K562 (cell line): ENCODE data around the gene PRCP. TPM values are rescaled to one million over a fixed set of nuclear protein-coding genes. Genes with fewer than 3 reads are reported as not detected.

Source experiments
- ATAC-seq: fragments of 200-7000 bp; cut with Tn5 transposase; 3 replicates; pipeline ENCODE4 v1.9.1; 2020; ENCODE audit warnings: moderate library complexity
- BruUV-seq: library from RNA; stranded (reverse); fragments of 400-500 nt; replicated peaks from 2 replicates; lab custom pipeline; 2021; lab: Mats Ljungman, UMichigan
- CTCF ChIA-PET: fragments of 300-600 bp; formaldehyde crosslinking; extraction: SDS; loops from one replicate; lab custom pipeline; 2021; ENCODE audit warnings: low intra/inter-chr PET ratio; lab: Yijun Ruan, JAX
- POLR2A ChIA-PET: fragments of 300-600, 350-650 bp; sonication (Branson Sonifier 250); formaldehyde crosslinking; extraction: SDS; loops from one replicate; lab custom pipeline; 2021; ENCODE audit warnings: antibody characterized with exemption, inconsistent platforms; lab: Yijun Ruan, JAX
- DNase-seq, 4 experiments: peaks; one replicate each; pipeline versions ENCODE4 v3.0.0 to v3.0.0-alpha.2; 2011 to 2018; ENCODE audit warnings: low spot score in 3 of 4, mixed read lengths in 3 of 4; ENCODE audit errors: extremely low read depth in 1 of 4
- FAIRE-seq: peaks from 2 replicates; lab custom pipeline; 2011; peaks lifted over from hg19 to GRCh38; lab: Jason Lieb, UNC
- H2AFZ ChIP-seq: 2 replicates; pipeline ENCODE4 v1.6.0; 2011; ENCODE audit warnings: low read depth, low read length, control low read depth, inconsistent platforms
- H3K27ac ChIP-seq: fragments of 200-600 bp; 3 replicates; pipeline ENCODE4 v1.8.0; 2011; ENCODE audit warnings: low read depth, mild to moderate bottlenecking, control low read depth, inconsistent platforms, low read length, moderate library complexity, mixed read lengths; ENCODE audit errors: extremely low read depth
- H3K27me3 ChIP-seq, 2 experiments: fragments of 300-600 bp in 1 of 2; 2 replicates in 1 of 2; 3 replicates in 1 of 2; pipeline versions ENCODE4 v1.6.0 to v1.8.0; 2011; ENCODE audit warnings: inconsistent platforms in 2 of 2, low read length in 2 of 2, mild to moderate bottlenecking in 1 of 2, mixed read lengths in 1 of 2, moderate library complexity in 1 of 2; ENCODE audit not compliant: control insufficient read depth in 2 of 2, insufficient read depth in 2 of 2
- H3K36me3 ChIP-seq: fragments of 300-600 bp; 3 replicates; pipeline ENCODE4 v1.8.0; 2011; ENCODE audit warnings: mild to moderate bottlenecking, low read length, inconsistent platforms; ENCODE audit not compliant: control insufficient read depth, insufficient read depth
- H3K4me1 ChIP-seq, 2 experiments: fragments of 200-600 bp in 1 of 2; replicated peaks in 1 of 2; 2 replicates in 1 of 2; 3 replicates in 1 of 2; pipeline versions ENCODE4 v1.5.1 to v1.8.0; 2011; ENCODE audit warnings: inconsistent platforms in 2 of 2, low read length in 2 of 2, mild to moderate bottlenecking in 1 of 2, mixed read lengths in 1 of 2, moderate library complexity in 1 of 2; ENCODE audit not compliant: control insufficient read depth in 2 of 2, insufficient read depth in 2 of 2
- H3K4me2 ChIP-seq: 2 replicates; pipeline ENCODE4 v1.6.1; 2011; ENCODE audit warnings: low read length, control low read depth, inconsistent platforms, mixed read lengths; ENCODE audit not compliant: insufficient read depth
- H3K4me3 ChIP-seq: fragments of 200-600 bp; sonication (generic), shearing (Covaris generic); 2 replicates; pipeline ENCODE4 v1.5.1; 2016; ENCODE audit warnings: control low read depth, inconsistent platforms
- H3K79me2 ChIP-seq: fragments of 200-600 bp; 3 replicates; pipeline ENCODE4 v1.8.0; 2011; ENCODE audit warnings: low read length, inconsistent platforms; ENCODE audit not compliant: control insufficient read depth, insufficient read depth
- H3K9ac ChIP-seq, 2 experiments: 2 replicates each; pipeline versions ENCODE4 v1.6.0 to v1.6.1; 2011; ENCODE audit warnings: low read depth in 2 of 2, low read length in 2 of 2, control low read depth in 1 of 2, inconsistent platforms in 1 of 2, mild to moderate bottlenecking in 1 of 2, mixed read lengths in 1 of 2; ENCODE audit not compliant: insufficient read depth in 1 of 2
- H3K9me1 ChIP-seq: one replicate; pipeline ENCODE4 v1.6.0; 2011; ENCODE audit warnings: inconsistent platforms, mild to moderate bottlenecking, low read length, moderate library complexity; ENCODE audit not compliant: control insufficient read depth, insufficient read depth
- H3K9me3 ChIP-seq: replicated peaks from 2 replicates; pipeline ENCODE4 v1.5.1; 2011; ENCODE audit warnings: low read depth, low read length, inconsistent platforms; ENCODE audit not compliant: control insufficient read depth, insufficient read depth
- H4K20me1 ChIP-seq: replicated peaks from 2 replicates; pipeline ENCODE4 v1.6.1; 2011; ENCODE audit warnings: low read length, inconsistent platforms, mixed read lengths; ENCODE audit not compliant: control insufficient read depth, insufficient read depth
- ARID2 ChIP-seq: fragments of 450-650 bp; IDR thresholded peaks from 2 replicates; pipeline ENCODE4 v1.6.1; 2017; ENCODE audit warnings: antibody characterized with exemption, mild to moderate bottlenecking
- ATF1 ChIP-seq, 2 experiments: fragments of 450-650 bp in 1 of 2; IDR thresholded peaks; 2 replicates each; pipeline ENCODE4 v1.6.1; 2016; ENCODE audit warnings: missing compliant biosample characterization in 1 of 2, missing genetic modification characterization in 1 of 2
- DACH1 ChIP-seq: fragments of 450-650 bp; IDR thresholded peaks from 2 replicates; pipeline ENCODE4 v1.6.1; 2018; ENCODE audit not compliant: partially characterized antibody
- IRF2 ChIP-seq: sonication (generic); formaldehyde crosslinking; IDR thresholded peaks from 2 replicates; pipeline ENCODE4 v1.8.1; 2022; ENCODE audit warnings: mild to moderate bottlenecking, missing genetic modification reagents
- KLF16 ChIP-seq: IDR thresholded peaks from 2 replicates; pipeline ENCODE4 v1.6.1; 2016; ENCODE audit warnings: antibody characterized with exemption
- NR2C1 ChIP-seq, 2 experiments: fragments of 450-650 bp; IDR thresholded peaks; 2 replicates each; pipeline ENCODE4 v1.6.1; 2017; ENCODE audit warnings: mild to moderate bottlenecking in 2 of 2, antibody characterized with exemption in 1 of 2, inconsistent platforms in 1 of 2, missing compliant biosample characterization in 1 of 2, missing genetic modification characterization in 1 of 2
- PTRF ChIP-seq: fragments of 450-650 bp; IDR thresholded peaks from 2 replicates; pipeline ENCODE4 v1.6.1; 2016; ENCODE audit warnings: mild to moderate bottlenecking, missing genetic modification characterization, missing compliant biosample characterization
- RUNX1 ChIP-seq: sonication (generic); IDR thresholded peaks from 2 replicates; pipeline ENCODE4 v1.6.1; 2016; ENCODE audit warnings: antibody characterized with exemption, low read depth
- SMARCB1 ChIP-seq: IDR thresholded peaks from 2 replicates; pipeline ENCODE4 v1.6.1; 2011; ENCODE audit warnings: improper control_type of control experiment, low read depth; ENCODE audit not compliant: insufficient read length
- SMARCE1 ChIP-seq: fragments of 450-650 bp; IDR thresholded peaks from 2 replicates; pipeline ENCODE4 v1.7.1; 2016; ENCODE audit warnings: mild to moderate bottlenecking
- SRSF3 ChIP-seq: fragments of 200-400 bp; formaldehyde crosslinking; IDR thresholded peaks from 2 replicates; pipeline ENCODE4 v1.6.1; 2016; ENCODE audit warnings: mild to moderate bottlenecking, low read length, moderate library complexity; ENCODE audit not compliant: insufficient read depth
- TARDBP ChIP-seq: fragments of 450-650 bp; IDR thresholded peaks from 2 replicates; pipeline ENCODE4 v1.6.1; 2016
- ZBTB12 ChIP-seq: fragments of 250-450 bp; sonication (Bioruptor Pico); IDR thresholded peaks from 2 replicates; pipeline ENCODE4 v1.4.0; 2020
- ZFX ChIP-seq: sonication (generic); formaldehyde crosslinking; IDR thresholded peaks from 2 replicates; pipeline ENCODE4 v1.8.0; 2022; ENCODE audit warnings: mild to moderate bottlenecking, missing genetic modification reagents, moderate library complexity
- ZNF197 ChIP-seq: fragments of 200-800 bp; sonication (Bioruptor generic); IDR thresholded peaks from 2 replicates; pipeline ENCODE4 v1.6.1; 2016; ENCODE audit warnings: low read depth, missing genetic modification characterization, missing compliant biosample characterization
- ZNF551 ChIP-seq: fragments of 250-450 bp; sonication (Bioruptor Pico); IDR thresholded peaks from 2 replicates; pipeline ENCODE4 v1.5.0; 2021; ENCODE audit warnings: mild to moderate bottlenecking, moderate library complexity
- WGBS: fragments of 100-300 bp; shearing (Covaris generic); methylation state at CpG from one replicate; pipeline ENCODE4 v1.1.6; 2016; ENCODE audit warnings: low coverage, mixed read lengths; ENCODE audit not compliant: insufficient coverage; ENCODE audit errors: missing lambda C conversion rate; 5-methylcytosine and 5-hydroxymethylcytosine counted together
- in situ Hi-C: fragments of 300-500 bp; cut with MboI; formaldehyde crosslinking; loops from 4 replicates; pipeline ENCODE4 v1.15.0; 2018; ENCODE audit warnings: inconsistent platforms, mixed read lengths
- intact Hi-C: fragments of 100-400 bp; cut with micrococcal nuclease; formaldehyde crosslinking; loops from 2 replicates; pipeline ENCODE4 v1.14.2; 2022
- polyA plus RNA-seq, 8 experiments: library from polyadenylated mRNA; depleted of rRNA in 4 of 8; stranded (reverse) in 5 of 8; unstranded in 3 of 8; fragments of >200 nt; fragmentation: Nextera tagmentation in 2 of 8; fragmentation: Illumina TruSeq in 1 of 8; extraction: Ambion mirVana in 2 of 8; extraction: Trizol in 1 of 8; gene quantifications; 2 replicates each; pipeline versions ENCODE4 v1.2.1 to v1.2.3, GENCODE V29; 2011 to 2014; ENCODE audit warnings: inconsistent platforms in 1 of 8, missing spikeins in 1 of 8
- total RNA-seq, 7 experiments: library from RNA; depleted of rRNA in 6 of 7; stranded (reverse); fragments of >200 nt in 6 of 7; fragmentation: Illumina TruSeq in 2 of 7; extraction: Trizol in 2 of 7; gene quantifications; 2 replicates each; pipeline versions ENCODE4 v1.2.1 to v1.2.3, GENCODE V29; 2011 to 2021; ENCODE audit warnings: low replicate concordance in 1 of 7
- TF ChIP-seq, protein P1 (sequence below): IDR thresholded peaks from 2 replicates; pipeline ENCODE4 v1.6.1; 2011; ENCODE audit not compliant: insufficient read length; ENCODE audit errors: extremely low read depth
- TF ChIP-seq, protein P2 (sequence below): sonication (generic); formaldehyde crosslinking; IDR thresholded peaks from 2 replicates; pipeline ENCODE4 v1.8.0; 2022; ENCODE audit warnings: missing genetic modification reagents, mild to moderate bottlenecking, borderline replicate concordance

The PRCP gene
- total and polyA plus RNA-seq, 9 of the 15 experiments (the other 6 are each of a cell fraction or from before 2014, with no cell fraction given), result 9.5 to 43.1 (median 23.2) TPM

- peaks cover 26 to 43% of the 10 kb centered on the region in 2 experiments for H3K4me1 ChIP-seq
- no peaks in the 10 kb centered on the region for H3K36me3 ChIP-seq
- FAIRE-seq, result peak; percentile 90
- H3K79me2 ChIP-seq, result no peaks in the 10 kb centered on the region
- BruUV-seq, result no TSS peak
- H3K4me3 ChIP-seq, result no peak overlapping the region
- peak overlapping the region; percentile 57 for H3K27ac ChIP-seq
- H3K9me3 ChIP-seq, result no peaks in the 10 kb centered on the region
- ChIA-PET POLR2A (interaction anchor here (0.6 to 0.7 kb wide), 2 partner anchors 20 to 98 kb away, joined by 3 to 4 read pairs; no protein-coding TSS in a partner anchor), CTCF (no interaction called here)
- WGBS, result 0% methylated on average over 4 of the region's 4 CpGs
- no peak overlapping the region for H3K9ac ChIP-seq
- peak; percentile 58 for ATAC-seq
- DNase-seq, result peak; percentile 73 to 87 (median 78)
- intact Hi-C loops (loop anchor here (5.0 kb wide), 1 partner anchor 71 kb away; no protein-coding TSS in a partner anchor), in situ Hi-C loops (no loop called here)
- no peaks in the 10 kb centered on the region for H3K9me1 ChIP-seq
- no peaks in the 10 kb centered on the region for H3K27me3 ChIP-seq
- no peaks in the 10 kb centered on the region for H4K20me1 ChIP-seq
- peak overlapping the region; percentile 25; the same call in 1 of the 2 replicates for H2AFZ ChIP-seq
- peak overlapping the region; percentile 62 for H3K4me2 ChIP-seq
- TF ChIP-seq, protein P1, sequence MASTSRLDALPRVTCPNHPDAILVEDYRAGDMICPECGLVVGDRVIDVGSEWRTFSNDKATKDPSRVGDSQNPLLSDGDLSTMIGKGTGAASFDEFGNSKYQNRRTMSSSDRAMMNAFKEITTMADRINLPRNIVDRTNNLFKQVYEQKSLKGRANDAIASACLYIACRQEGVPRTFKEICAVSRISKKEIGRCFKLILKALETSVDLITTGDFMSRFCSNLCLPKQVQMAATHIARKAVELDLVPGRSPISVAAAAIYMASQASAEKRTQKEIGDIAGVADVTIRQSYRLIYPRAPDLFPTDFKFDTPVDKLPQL, result no peak
- TF ChIP-seq IRF2 (CRISPR knock-in tag) (no peak), SRSF3 (no peak), DACH1 (peak; percentile 73), ZBTB12 (CRISPR knock-in tag) (no peak), SMARCE1 (peak; percentile 88), ZNF551 (CRISPR knock-in tag) (no peak), ZNF197 (CRISPR knock-in tag) (no peak), ARID2 (no peak), PTRF (tag) (no peak), SMARCB1 (no peak), TARDBP (peak; percentile 85; the same call in 1 of the 2 replicates), KLF16 (peak; percentile 92), ATF1 (CRISPR knock-in tag; IDR thresholded peaks at IDR 0.05) (no peak), ATF1 (tag; IDR thresholded peaks at IDR 0.05) (no peak), ZFX (CRISPR knock-in tag) (peak; percentile 58; the same call in 1 of the 2 replicates), NR2C1 (IDR thresholded peaks at IDR 0.05) (no peak), NR2C1 (tag; IDR thresholded peaks at IDR 0.05) (no peak; the same call in 1 of the 2 replicates), RUNX1 (no peak)
- TF ChIP-seq, protein P2, sequence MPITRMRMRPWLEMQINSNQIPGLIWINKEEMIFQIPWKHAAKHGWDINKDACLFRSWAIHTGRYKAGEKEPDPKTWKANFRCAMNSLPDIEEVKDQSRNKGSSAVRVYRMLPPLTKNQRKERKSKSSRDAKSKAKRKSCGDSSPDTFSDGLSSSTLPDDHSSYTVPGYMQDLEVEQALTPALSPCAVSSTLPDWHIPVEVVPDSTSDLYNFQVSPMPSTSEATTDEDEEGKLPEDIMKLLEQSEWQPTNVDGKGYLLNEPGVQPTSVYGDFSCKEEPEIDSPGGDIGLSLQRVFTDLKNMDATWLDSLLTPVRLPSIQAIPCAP (CRISPR knock-in tag), result no peak
Observed at GRCh38 chr11:82791779-82792178, 108.5 kb downstream of the PRCP start.
